Tibial artery (tissue), 4 donors: ENCODE data around the gene ICE2.

Source experiments
- DNase-seq, 2 donors: peaks; one replicate each; pipeline ENCODE4 v3.0.0-alpha.2; 2019
- H3K27ac ChIP-seq, 2 donors: fragments of 200-600 bp; sonication (generic) in 1 of 2; 1 replicate in 1 of 2; 2 replicates in 1 of 2; pipeline ENCODE4 v1.5.1; 2018 to 2019; ENCODE audit warnings: mild to moderate bottlenecking in 1 of 2
- H3K27me3 ChIP-seq, 2 donors: fragments of 200-600 bp; sonication (generic) in 1 of 2; one replicate each; pipeline versions ENCODE4 v1.5.1 to v1.6.0; 2016 to 2019
- H3K36me3 ChIP-seq, 3 donors: fragments of 200-600 bp; sonication (generic) in 2 of 3; one replicate each; pipeline ENCODE4 v1.5.1; 2016 to 2019; ENCODE audit warnings: mild to moderate bottlenecking in 2 of 3
- H3K4me1 ChIP-seq, 4 donors: fragments of 200-600 bp; sonication (generic) in 2 of 4; 1 replicate in 3 of 4; 2 replicates in 1 of 4; pipeline ENCODE4 v1.5.1; 2016 to 2019
- H3K4me3 ChIP-seq, 2 donors: fragments of 200-600 bp; sonication (generic) in 1 of 2; 1 replicate in 1 of 2; 2 replicates in 1 of 2; pipeline ENCODE4 v1.5.1; 2018 to 2019; ENCODE audit warnings: mild to moderate bottlenecking in 2 of 2
- H3K9me3 ChIP-seq, 3 donors: fragments of 200-600 bp; sonication (generic) in 1 of 3; one replicate each; pipeline ENCODE4 v1.5.1; 2016 to 2019
- intact Hi-C: fragments of 100-400 bp; cut with DNase I; formaldehyde crosslinking; loops from one replicate; pipeline ENCODE4 v1.15.0; 2023; ENCODE audit warnings: low total_unique reads
- TF ChIP-seq, protein P1 (sequence below), 2 experiments: fragments of 200-600 bp in 1 of 2; fragments of 450-650 bp in 1 of 2; IDR thresholded peaks; one replicate each; pipeline ENCODE4 v1.5.1; 2017 to 2019; ENCODE audit warnings: antibody characterized with exemption in 2 of 2, mild to moderate bottlenecking in 1 of 2, moderate library complexity in 1 of 2

ICE2 gene

GRCh38 chr15:60428935-60429334 is 50.0 kb downstream of the ICE2 start:
- DNase-seq: no peak
- Histone ChIP-seq H3K36me3 (peaks cover 0 to 25% (median 19%) of the 10 kb centered on the region in 3 donors), H3K27me3 (no peaks in the 10 kb centered on the region), H3K27ac (no peak overlapping the region), H3K9me3 (no peaks in the 10 kb centered on the region), H3K4me1 (peaks cover 8 to 25% (median 10%) of the 10 kb centered on the region in 4 donors), H3K4me3 (no peak overlapping the region)
- intact Hi-C loops: no loop called here
- TF ChIP-seq, protein P1, sequence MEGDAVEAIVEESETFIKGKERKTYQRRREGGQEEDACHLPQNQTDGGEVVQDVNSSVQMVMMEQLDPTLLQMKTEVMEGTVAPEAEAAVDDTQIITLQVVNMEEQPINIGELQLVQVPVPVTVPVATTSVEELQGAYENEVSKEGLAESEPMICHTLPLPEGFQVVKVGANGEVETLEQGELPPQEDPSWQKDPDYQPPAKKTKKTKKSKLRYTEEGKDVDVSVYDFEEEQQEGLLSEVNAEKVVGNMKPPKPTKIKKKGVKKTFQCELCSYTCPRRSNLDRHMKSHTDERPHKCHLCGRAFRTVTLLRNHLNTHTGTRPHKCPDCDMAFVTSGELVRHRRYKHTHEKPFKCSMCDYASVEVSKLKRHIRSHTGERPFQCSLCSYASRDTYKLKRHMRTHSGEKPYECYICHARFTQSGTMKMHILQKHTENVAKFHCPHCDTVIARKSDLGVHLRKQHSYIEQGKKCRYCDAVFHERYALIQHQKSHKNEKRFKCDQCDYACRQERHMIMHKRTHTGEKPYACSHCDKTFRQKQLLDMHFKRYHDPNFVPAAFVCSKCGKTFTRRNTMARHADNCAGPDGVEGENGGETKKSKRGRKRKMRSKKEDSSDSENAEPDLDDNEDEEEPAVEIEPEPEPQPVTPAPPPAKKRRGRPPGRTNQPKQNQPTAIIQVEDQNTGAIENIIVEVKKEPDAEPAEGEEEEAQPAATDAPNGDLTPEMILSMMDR (IDR thresholded peaks at IDR 0.05): no peak

DNA sequence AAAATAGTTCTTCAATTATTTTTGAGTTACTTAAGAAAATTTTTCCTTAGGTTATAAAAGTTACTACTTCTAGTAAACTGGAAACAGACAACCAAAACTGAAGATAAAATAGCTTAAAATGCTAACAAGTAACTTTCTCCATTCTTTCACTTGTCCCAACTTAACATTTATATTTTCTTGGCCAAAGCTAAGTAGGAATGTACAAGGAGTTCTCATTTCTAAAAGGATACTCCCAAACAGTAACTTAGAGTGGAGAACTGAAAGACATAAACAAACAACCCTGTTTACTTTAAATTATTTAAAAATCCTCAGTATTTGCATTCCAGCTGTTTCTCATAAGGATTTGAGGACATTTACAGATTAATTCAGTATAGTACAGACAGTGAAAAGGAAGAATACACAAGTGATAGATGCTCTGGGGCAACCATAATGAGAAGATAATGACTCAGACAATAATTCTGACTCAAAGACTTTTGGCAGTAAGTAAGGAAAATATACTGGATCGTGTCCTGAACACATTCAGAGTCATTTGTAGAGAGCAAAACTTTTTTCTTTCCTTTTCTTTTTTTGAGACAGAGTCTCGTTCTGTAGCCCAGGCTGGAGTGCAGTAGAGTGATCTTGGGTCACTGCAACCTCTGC is 52.0 kb downstream of the ICE2 start:
- no peak for DNase-seq
- H3K27me3 ChIP-seq: no peaks in the 10 kb centered on the region
- peaks cover 0 to 12% (median 10%) of the 10 kb centered on the region in 3 donors for H3K36me3 ChIP-seq
- no peak overlapping the region for H3K4me3 ChIP-seq
- H3K4me1 ChIP-seq: peaks cover 8 to 45% (median 20%) of the 10 kb centered on the region in 4 donors
- TF ChIP-seq, protein P1 (IDR thresholded peaks at IDR 0.05): no peak
- intact Hi-C loops: no loop called here
- peak overlapping the region; percentile 45 to 51 for H3K27ac ChIP-seq
- no peaks in the 10 kb centered on the region for H3K9me3 ChIP-seq

GRCh38 chr15:60425461-60425860 is 53.5 kb downstream of the ICE2 start:
- H3K4me3 ChIP-seq: no peak overlapping the region
- no peak for DNase-seq
- TF ChIP-seq, protein P1 (IDR thresholded peaks at IDR 0.05): no peak

DNA sequence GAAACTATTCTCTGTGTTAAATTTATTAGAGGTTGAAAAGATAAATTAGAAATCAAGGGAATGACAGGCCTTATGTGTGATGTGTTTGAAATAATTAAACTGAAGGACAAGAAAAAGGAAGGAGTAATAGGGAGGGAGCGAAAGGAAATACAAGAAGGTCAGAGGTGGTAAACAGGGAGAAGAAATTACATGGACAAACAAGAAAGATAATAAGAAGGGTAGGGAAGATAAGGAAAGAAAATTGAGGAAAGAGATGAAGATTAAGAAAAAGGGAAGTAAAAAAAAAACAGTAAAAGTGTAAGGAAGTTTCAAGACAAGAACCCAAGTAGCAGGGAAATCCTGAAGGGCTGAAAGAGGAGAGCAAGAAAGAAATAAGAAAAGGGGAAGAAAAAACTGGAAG is 54.9 kb downstream of the ICE2 start:
- peak overlapping the region; percentile 41 to 44 for H3K27ac ChIP-seq
- intact Hi-C loops: no loop called here
- TF ChIP-seq, protein P1 (IDR thresholded peaks at IDR 0.05): no peak
- no peaks in the 10 kb centered on the region for H3K36me3 ChIP-seq
- no peaks in the 10 kb centered on the region for H3K9me3 ChIP-seq
- H3K27me3 ChIP-seq: no peaks in the 10 kb centered on the region
- peaks cover 8 to 60% (median 23%) of the 10 kb centered on the region in 4 donors for H3K4me1 ChIP-seq
- no peak overlapping the region for H3K4me3 ChIP-seq
- DNase-seq: no peak

More at GRCh38 chr15:60425461-60425860, 53.5 kb downstream of the ICE2 start:
- no peaks in the 10 kb centered on the region for H3K9me3 ChIP-seq
- H3K4me1 ChIP-seq: peaks cover 8 to 52% (median 23%) of the 10 kb centered on the region in 4 donors
- intact Hi-C loops: no loop called here
- no peaks in the 10 kb centered on the region for H3K36me3 ChIP-seq
- H3K27ac ChIP-seq: no peak overlapping the region
- H3K27me3 ChIP-seq: no peaks in the 10 kb centered on the region

DNA sequence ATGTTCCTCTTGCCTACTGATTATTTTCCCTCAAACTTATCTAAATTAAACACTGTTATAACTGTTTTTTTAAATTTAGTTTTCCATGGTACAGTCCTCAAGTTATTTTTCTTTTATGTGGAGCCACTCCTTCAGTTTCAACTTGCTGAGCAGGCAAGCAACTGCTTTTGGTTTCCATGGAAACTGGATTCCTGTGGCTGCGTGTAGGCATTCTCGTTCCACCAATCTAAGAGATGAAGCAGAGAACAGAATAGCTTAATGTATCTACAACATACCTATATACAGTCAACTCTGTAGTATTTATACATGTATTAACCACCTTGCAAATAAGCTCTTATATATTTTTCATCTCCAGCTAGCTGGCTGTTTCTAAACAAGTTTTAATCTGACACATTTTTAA is 55.4 kb downstream of the ICE2 start:
- no peak for DNase-seq
- intact Hi-C loops: no loop called here

More for the DNA sequence above, 55.4 kb downstream of the ICE2 start:
- Histone ChIP-seq H3K36me3 (no peaks in the 10 kb centered on the region), H3K9me3 (no peaks in the 10 kb centered on the region), H3K27me3 (no peaks in the 10 kb centered on the region), H3K4me1 (peaks cover 8 to 60% (median 23%) of the 10 kb centered on the region in 4 donors), H3K27ac (peak overlapping the region; percentile 41 to 44), H3K4me3 (no peak overlapping the region)
- TF ChIP-seq, protein P1 (IDR thresholded peaks at IDR 0.05): no peak
